NCI-H1930 (cell line): ENCODE results near the gene CTNND2.
"Not testable (repeated sequence)": the region's sequence is repeated elsewhere in the genome, so short reads cannot be mapped to it uniquely, and the experiment has no call there.

ENCODE experiments used
- DNase-seq, 2 experiments: peaks; one replicate each; lab custom pipeline; 2025; lab: John Stamatoyannopoulos, UW

CTNND2 gene

GRCh38 chr5:11037080-11037479, 867.2 kb downstream of the CTNND2 start:
- DNase-seq, result no peak

- no peak for DNase-seq
Observed at GRCh38 chr5:11030671-11031070, 873.6 kb downstream of the CTNND2 start.

DNA sequence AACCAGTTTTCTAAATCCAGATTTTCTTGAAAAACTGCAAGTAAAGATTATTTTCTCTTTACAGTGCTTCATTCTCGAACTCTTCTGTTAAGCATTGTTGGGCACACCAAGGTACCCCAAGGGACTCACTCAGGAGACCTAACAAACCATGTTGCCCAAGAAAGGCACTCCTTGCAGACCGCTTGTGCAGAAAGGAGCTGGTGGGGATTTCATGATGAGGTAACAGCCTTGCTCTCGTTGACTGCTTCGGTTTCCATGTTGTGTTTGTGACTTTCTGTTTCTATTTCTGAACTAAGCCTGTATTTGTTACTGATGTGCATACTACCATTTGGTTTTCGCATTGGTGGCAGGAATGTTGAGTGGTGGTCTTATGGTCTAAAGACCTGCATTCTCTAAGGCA, 876.6 kb downstream of the CTNND2 start:
- no peak for DNase-seq

DNA sequence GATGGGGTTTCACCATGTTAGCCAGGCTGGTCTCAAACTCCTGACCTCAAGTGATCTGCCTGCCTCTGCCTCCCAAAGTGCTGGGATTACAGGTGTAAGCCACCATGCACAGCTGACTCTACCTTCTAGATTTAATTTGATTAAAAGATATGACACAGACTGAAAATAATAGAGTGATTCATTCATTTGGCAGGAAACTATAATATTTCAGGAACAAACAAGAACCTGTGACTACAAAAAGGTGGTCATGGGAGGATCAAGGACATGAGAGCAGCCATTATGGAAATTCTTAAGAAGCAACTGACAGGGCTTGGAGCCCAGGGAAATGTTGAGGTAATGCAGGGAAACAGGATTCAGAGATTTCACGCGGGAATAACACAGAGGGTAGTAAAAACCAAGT, 877.7 kb downstream of the CTNND2 start:
- DNase-seq, result no peak

- DNase-seq, result no peak
Observed at GRCh38 chr5:11023945-11024344, 880.3 kb downstream of the CTNND2 start.

DNA sequence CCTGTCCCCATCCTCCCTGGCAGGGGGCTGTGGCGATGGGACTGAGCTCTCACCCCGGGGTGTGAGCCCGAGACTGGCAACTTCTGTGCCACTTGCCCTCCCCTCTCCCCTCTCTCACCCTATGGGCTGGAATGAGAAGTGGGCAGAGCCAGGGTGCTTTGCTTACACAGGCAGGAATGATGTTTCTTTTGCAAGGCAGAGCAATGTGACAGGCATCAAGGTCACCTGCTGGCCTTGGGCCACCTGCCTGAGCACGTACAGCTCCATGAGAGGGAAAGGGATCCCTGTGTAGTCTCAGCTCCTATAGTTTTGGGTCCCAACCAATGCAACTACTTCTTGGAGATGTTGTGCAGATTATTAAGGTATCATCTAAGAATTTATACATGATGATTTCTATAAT, 890.5 kb downstream of the CTNND2 start:
- DNase-seq, result no peak

DNA sequence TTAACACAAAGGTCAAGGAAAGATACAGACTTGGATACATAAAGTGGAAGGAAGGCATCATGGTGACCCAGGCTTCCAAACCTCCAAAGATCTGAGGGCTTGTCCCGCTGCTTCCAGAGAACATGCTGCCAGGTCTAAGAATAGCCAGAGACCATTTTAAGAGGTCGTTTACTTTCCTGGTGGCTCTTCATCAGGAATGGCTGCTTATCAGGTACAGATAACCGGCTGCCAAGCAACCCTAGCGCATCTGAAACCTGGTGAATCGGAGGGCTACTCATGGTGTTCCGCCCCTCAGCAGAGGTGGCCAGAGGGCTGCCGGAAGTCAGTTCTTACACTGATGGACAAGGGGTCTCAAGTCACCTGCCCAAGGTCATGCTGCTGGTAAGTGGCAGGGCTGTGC, 892.0 kb downstream of the CTNND2 start:
- no peak for DNase-seq

DNA sequence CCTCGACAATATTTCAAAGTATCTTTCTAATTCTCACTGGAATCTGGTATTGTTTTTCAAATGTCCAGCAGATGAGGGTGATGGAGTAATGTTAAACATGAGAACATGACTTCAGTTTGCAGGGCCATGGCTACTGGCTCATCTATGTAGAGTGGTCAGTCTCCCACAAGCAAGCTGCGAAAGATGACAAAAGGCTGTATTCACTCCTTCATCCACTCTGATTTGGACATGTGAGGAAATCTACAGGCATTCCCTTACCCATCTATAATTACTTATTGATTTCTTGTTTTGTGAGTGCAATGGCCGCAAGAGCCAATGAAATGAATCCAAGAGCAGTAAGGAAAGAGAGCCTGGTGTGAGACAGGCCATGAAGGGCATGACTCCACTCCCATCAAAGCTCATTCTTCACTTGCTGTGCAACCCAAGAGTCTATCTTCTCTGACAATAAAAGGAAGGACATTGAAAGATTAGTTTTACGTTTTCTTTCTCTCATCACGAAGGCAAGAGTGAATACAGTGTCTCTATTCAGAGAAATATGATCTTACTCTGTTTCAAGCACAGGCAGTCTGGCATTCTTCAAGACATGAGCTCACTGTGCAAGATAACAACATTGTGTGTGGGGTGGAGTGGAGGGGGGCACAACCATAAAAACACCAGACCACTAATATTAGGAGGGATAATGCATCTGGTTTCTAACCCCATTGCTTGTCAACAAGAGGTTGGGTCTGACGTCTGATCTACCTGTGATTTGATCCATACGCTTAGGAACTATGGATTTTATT, 893.6 kb downstream of the CTNND2 start:
- no peak for DNase-seq

- DNase-seq, result no peak
Observed at GRCh38 chr5:11009576-11009975, 894.7 kb downstream of the CTNND2 start.

GRCh38 chr5:11007269-11007870, 896.9 kb downstream of the CTNND2 start:
- no peak for DNase-seq

DNA sequence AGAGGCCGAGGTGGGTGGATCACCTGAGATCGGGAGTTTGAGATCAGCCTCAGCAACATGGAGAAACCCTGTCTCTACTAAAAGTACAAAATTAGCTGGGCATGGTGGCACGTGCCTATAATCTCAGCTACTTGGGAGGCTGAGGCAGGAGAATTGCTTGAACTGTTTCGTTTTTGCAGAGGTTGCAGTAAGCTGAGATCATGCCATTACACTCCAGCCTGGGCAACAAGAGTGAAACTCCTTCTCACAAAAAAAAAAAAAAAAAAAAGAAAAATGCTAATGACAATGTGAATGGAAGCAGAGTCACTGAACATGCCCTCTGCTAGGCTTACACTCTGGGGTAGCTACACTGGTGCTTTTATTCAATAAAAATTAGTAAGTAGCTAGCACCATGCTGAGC, 899.7 kb downstream of the CTNND2 start:
- not testable (repeated sequence) for DNase-seq

- no peak for DNase-seq
Observed at GRCh38 chr5:11000515-11001353, 903.5 kb downstream of the CTNND2 start.

DNA sequence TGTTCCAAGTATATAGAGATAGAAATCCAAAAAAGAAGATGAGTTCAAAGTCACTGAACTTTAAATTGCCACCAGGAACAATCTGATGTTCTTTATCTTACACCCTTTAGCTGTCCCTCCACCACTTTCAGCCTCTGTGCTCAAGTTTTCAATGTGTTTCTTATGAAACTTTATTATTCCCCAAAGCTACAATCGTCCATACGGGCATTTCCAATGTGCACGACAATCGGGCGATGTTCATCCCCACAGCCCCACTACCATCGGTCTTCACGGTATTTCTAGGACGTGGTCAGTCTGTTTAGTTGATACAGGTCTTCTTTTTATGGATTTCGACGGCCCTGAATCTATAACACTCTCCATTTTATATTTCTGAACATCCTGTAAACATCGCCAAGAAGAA, 904.5 kb downstream of the CTNND2 start:
- no peak for DNase-seq

DNA sequence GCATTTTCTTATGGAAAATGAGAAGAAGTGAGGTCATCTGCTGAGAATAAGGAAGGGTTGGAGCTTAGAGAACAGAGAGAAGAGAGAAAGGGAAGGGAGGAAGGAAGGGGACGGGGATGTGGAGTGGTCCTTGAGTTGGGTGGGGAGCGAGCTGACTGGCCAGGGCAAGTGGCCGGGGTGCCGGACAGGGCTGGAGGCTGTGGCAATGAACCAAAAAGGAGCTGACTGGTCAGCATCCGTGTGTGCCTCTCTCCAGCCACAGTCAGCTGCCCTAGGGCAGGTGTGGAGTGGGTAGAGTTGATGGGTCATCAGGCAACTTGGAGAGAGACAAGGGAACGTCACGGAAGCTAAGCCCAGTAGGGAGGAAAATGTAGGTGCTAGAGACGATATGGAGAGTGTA, 908.4 kb downstream of the CTNND2 start:
- DNase-seq, result no peak

DNA sequence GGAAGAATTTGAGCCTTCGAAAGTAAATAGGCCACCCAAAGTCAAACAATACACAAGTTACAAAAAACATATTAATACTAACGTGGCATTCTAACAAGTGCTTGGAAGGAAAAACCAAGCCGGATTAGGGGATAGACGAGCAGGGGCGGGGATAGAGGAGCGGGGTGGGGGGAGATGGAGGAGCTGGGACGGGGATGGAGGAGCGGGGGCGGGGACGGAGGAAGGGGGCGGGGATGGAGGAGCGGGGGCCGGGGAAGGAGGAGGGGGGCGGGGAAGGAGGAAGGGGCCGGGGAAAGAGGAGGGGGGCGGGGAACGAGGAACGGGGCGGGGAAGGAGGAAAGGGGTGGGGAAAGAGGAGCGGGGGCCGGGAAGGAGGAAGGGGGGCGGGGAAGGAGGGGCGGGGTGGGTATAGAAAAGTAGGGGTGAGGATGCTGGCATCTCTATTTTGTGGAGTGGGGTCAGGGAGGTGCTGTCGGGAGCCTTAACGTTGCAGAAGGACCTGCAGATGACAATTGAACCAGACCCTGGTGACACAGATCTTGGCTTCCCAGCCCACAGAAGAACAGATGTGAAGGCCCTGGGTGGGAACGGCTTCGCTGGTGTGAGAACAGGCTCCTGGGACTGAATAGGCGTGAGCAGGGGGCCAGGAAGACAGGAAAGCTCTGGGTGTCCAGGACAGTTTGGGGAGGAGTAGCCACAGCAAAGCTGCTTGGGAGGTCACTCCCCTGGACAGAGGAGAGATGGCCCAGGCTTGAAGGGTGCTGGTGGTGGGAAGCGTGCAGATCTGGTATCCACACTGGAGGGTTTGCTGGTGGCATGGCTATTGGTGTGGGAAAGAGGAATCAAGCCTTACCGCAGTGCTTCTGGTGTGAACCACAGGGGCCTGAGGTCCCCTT, 909.9 kb downstream of the CTNND2 start:
- DNase-seq, result no peak

DNA sequence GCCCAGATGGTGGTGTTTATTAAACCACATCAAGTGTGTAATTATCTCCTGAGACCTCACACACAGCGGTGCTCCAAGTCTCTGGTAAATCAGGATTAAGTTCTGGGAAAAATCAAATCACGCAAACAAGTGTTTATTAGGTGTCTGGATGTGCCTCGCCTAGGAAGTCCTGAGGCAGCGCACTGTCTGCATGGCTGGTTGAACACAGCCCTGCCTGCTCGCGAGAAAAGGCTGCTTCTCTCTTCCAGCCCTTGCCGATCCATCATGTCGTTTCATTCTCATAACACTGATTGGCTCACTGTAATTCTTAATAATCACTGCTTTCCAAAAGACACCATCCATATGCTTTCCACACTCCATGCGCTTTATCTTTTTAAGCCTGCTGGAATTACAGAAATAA, 913.6 kb downstream of the CTNND2 start:
- DNase-seq, result no peak

GRCh38 chr5:10989577-10990263, 914.5 kb downstream of the CTNND2 start:
- DNase-seq, result no peak

- DNase-seq, result no peak
Observed at GRCh38 chr5:10988622-10989021, 915.6 kb downstream of the CTNND2 start.

- peak; percentile 58 to 78 for DNase-seq
Observed at GRCh38 chr5:10987925-10988504, 916.2 kb downstream of the CTNND2 start.

DNA sequence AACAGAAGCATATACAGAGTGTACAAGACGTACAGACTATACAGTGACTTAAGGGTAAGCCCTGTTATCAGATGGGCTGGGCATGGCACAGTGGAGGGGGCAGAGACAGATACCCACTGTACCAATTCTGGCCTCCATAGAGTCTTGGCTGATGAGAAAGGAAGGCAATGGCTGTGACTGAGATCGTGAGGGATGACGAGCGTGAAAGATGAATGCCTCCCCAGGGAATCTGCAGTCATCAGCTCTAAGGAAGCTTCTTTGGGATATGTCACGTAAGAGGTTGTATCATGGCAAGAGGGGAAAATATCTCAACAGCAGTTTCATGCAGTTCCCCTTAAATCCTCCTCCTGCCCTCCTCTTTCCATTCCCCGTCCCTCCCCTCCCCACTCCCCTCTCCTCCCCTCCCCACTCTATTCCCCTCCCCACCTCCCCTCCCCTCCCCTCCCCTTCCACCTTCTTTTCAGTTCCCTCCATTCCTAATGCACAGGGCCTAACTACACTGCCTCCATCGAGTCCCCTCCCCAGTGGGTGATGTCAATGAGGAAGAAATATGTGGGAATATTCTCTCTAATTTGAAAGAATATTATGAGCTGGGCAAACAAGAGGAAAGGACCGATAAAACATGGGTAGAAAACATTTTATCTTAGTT, 916.8 kb downstream of the CTNND2 start:
- no peak for DNase-seq
